Upper lobe of right lung (tissue), 1 donor: Measurements from ENCODE around the gene CD6. TPM values are rescaled to one million over a fixed set of nuclear protein-coding genes. Genes with fewer than 3 reads are reported as not detected.
"Not testable (repeated sequence)": the region's sequence is repeated elsewhere in the genome, so short reads cannot be mapped to it uniquely, and the experiment has no call there.

Experiments used
- ATAC-seq: fragments of 200-7000 bp; cut with Tn5 transposase; one replicate; pipeline ENCODE4 v1.9.1; 2020; ENCODE audit warnings: mild to moderate bottlenecking, moderate library complexity
- DNase-seq: peaks from one replicate; pipeline ENCODE4 v3.0.0-alpha.2; 2020
- H3K27ac ChIP-seq: fragments of 200-600 bp; one replicate; pipeline ENCODE4 v1.8.0; 2022
- H3K27me3 ChIP-seq: fragments of 200-600 bp; one replicate; pipeline ENCODE4 v1.8.0; 2022; ENCODE audit warnings: mild to moderate bottlenecking
- H3K36me3 ChIP-seq: fragments of 200-600 bp; one replicate; pipeline ENCODE4 v1.8.0; 2022
- H3K4me1 ChIP-seq: fragments of 200-600 bp; one replicate; pipeline ENCODE4 v1.8.0; 2022
- H3K4me3 ChIP-seq: fragments of 200-600 bp; one replicate; pipeline ENCODE4 v1.8.0; 2022; ENCODE audit warnings: mild to moderate bottlenecking
- H3K9me3 ChIP-seq: fragments of 200-600 bp; one replicate; pipeline ENCODE4 v1.8.0; 2022
- intact Hi-C: fragments of 100-400 bp; cut with DNase I; formaldehyde crosslinking; loops from one replicate; pipeline ENCODE4 v1.11.0; 2022
- total RNA-seq: library from RNA; stranded (reverse); fragmentation: NEBNext Ultra II Directional; extraction: Animal tissue kit (Norgen Biotek cat#: 25700); gene quantifications from one replicate; pipeline ENCODE4 v1.2.1, GENCODE V29; 2021
- TF ChIP-seq, protein P1 (sequence below): fragments of 200-600 bp; IDR thresholded peaks from one replicate; pipeline ENCODE4 v1.8.0; 2022; ENCODE audit warnings: antibody characterized with exemption
- donor health status: DM: no; HTN: yes; CAD: no; lungs with severe emphysema.

CD6 gene
- total RNA-seq, 1 donor from 2014 or later = 3.9 TPM

DNA sequence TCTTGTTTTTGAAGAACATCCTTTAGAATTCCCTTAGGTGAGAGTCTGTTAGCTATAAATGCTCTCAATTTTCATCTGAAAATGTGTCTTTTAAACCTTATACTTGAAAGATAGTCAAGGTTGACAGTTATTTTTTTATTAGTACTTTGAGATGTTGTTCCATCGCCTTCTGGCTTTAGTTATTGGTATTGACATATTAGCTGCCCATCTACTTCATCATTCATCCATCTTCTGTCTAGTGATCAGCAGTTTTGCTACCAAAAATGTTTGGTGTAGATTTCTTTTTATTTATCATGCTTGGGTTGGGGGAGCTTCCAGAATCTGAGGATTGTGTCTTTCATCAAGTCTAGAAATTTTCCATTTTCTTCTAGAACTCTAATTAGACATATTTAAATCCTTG is 3.3 kb upstream of the CD6 start:
- no peak for DNase-seq
- intact Hi-C loops = no loop called here
- TF ChIP-seq, protein P1, sequence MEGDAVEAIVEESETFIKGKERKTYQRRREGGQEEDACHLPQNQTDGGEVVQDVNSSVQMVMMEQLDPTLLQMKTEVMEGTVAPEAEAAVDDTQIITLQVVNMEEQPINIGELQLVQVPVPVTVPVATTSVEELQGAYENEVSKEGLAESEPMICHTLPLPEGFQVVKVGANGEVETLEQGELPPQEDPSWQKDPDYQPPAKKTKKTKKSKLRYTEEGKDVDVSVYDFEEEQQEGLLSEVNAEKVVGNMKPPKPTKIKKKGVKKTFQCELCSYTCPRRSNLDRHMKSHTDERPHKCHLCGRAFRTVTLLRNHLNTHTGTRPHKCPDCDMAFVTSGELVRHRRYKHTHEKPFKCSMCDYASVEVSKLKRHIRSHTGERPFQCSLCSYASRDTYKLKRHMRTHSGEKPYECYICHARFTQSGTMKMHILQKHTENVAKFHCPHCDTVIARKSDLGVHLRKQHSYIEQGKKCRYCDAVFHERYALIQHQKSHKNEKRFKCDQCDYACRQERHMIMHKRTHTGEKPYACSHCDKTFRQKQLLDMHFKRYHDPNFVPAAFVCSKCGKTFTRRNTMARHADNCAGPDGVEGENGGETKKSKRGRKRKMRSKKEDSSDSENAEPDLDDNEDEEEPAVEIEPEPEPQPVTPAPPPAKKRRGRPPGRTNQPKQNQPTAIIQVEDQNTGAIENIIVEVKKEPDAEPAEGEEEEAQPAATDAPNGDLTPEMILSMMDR = no peak
- H3K27me3 ChIP-seq = no peaks in the 10 kb centered on the region
- no peaks in the 10 kb centered on the region for H3K4me1 ChIP-seq
- ATAC-seq = no peak
- H3K4me3 ChIP-seq = no peak overlapping the region
- H3K9me3 ChIP-seq = no peaks in the 10 kb centered on the region
- H3K36me3 ChIP-seq = no peaks in the 10 kb centered on the region
- no peak overlapping the region for H3K27ac ChIP-seq

DNA sequence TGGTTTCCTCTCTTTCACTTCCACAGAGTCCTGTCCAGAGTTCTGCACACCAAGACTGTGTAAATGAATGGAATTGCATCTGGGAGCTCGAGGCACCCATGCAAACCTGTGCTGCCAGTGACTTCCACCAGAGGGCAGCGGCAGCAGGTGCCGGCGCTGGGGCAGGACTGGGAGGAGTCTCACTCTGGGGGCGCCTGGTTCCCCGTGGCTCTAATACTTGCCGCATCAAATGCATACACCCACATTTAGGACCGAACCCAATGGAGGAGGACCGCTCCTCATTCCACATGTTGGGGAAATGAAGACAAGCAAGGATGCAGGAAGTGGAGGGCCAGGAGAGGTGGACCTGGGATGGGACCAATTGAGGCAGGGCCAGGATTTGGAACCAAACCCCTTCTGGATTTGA is 1.1 kb upstream of the CD6 start:
- TF ChIP-seq, protein P1 = peak; percentile 87
- Histone ChIP-seq H3K4me1 (no peaks in the 10 kb centered on the region), H3K4me3 (no peak overlapping the region), H3K27ac (no peak overlapping the region), H3K27me3 (no peaks in the 10 kb centered on the region), H3K9me3 (no peaks in the 10 kb centered on the region), H3K36me3 (no peaks in the 10 kb centered on the region)
- ATAC-seq (peak; percentile 91), DNase-seq (peak; percentile 86)
- intact Hi-C loops = no loop called here

DNA sequence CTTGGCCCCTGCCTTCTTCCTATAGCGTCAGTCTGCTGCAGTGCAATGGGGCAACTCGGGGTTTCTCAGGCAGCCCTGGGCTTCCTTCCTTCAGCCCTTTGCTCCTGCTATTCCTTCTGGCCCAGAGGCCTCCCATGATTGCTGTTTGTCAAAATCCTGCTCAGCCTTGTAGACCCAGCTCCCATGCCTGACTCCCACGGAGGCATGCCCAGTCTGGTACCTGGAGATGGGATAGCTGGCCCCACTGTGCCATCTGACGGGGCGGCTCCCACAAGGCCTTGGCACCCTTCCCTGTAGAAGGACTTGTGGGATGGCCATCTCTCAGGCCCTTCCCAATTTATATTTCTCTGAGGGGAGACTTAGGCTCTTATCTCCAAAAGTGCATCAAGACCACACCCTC is 590 bp upstream of the CD6 start:
- H3K4me1 ChIP-seq = no peaks in the 10 kb centered on the region
- H3K9me3 ChIP-seq = no peaks in the 10 kb centered on the region
- H3K27ac ChIP-seq = no peak overlapping the region
- no peak for DNase-seq
- TF ChIP-seq, protein P1 = no peak
- no peaks in the 10 kb centered on the region for H3K36me3 ChIP-seq
- ATAC-seq = no peak
- intact Hi-C loops = no loop called here
- no peak overlapping the region for H3K4me3 ChIP-seq
- H3K27me3 ChIP-seq = no peaks in the 10 kb centered on the region

DNA sequence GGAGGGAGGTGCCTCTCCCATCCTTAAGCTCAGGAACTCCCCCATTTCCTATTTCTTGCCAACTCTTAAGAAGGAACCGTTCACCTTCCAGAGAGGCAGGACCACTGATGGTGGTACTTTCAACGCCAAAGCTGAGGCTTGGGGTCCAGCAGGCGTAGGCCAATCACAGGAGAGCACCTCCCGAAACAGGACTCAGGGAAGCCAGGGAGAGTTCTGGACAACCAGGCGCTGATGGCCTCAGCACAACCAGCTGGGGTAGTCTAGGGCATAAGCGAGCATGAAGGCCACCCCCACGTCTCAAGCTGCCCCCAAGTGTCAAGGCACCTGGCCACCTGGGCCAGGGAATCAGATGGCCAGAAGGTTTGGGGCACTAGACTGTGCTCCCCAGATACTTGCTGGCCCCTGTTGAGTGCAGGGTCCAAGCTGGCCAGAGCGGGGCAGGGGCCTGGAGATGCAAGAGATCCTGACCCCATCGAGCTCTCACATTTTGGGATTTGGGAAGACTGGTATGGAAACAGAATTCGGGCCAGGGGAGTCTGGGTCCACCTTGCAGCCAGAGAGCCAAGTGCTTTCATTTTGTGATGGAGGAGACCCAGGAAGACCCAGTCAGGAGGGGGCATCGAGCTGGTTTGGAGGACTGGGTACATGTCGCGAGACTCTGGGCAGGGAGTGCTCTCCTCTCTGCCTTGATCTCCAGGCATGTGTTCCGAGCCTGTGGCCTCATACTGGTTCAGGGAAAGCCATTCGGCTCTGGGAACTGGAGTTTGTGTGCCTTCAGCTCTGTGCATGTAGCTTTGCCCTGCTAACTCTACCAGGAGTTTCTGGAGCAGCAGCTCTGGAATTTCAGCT is 926 bp downstream of the CD6 start:
- H3K9me3 ChIP-seq = no peaks in the 10 kb centered on the region
- H3K4me1 ChIP-seq = no peaks in the 10 kb centered on the region
- H3K27ac ChIP-seq = no peak overlapping the region
- H3K4me3 ChIP-seq = peak overlapping the region; percentile 36
- no peaks in the 10 kb centered on the region for H3K36me3 ChIP-seq
- TF ChIP-seq, protein P1 = no peak
- DNase-seq = no peak
- intact Hi-C loops = no loop called here
- no peak for ATAC-seq
- H3K27me3 ChIP-seq = no peaks in the 10 kb centered on the region

DNA sequence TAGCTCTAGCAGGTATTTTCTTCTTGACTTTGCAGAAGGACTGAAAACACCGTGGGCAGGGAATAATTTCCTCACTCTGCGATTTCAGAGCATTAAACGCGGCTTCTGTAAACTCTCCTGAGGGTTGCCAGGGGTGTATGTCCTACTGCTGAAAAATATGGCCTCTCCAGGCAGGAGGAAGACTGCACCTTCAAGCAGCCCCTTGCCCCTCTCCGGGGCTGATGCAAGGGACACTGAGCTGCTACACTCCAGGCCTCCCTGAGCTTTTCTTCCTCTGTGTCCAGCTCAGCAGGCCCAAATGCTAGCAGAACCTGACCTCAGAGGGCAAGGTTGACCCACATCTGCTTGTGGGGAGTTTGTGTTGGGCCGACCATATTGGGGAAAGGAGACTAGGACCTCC is 2.2 kb downstream of the CD6 start:
- H3K27ac ChIP-seq = no peak overlapping the region
- intact Hi-C loops = no loop called here
- no peak for ATAC-seq
- H3K4me3 ChIP-seq = peak overlapping the region; percentile 36
- no peak for DNase-seq
- H3K36me3 ChIP-seq = no peaks in the 10 kb centered on the region
- peaks cover 6% of the 10 kb centered on the region for H3K4me1 ChIP-seq
- no peaks in the 10 kb centered on the region for H3K27me3 ChIP-seq
- TF ChIP-seq, protein P1 = no peak
- H3K9me3 ChIP-seq = no peaks in the 10 kb centered on the region

DNA sequence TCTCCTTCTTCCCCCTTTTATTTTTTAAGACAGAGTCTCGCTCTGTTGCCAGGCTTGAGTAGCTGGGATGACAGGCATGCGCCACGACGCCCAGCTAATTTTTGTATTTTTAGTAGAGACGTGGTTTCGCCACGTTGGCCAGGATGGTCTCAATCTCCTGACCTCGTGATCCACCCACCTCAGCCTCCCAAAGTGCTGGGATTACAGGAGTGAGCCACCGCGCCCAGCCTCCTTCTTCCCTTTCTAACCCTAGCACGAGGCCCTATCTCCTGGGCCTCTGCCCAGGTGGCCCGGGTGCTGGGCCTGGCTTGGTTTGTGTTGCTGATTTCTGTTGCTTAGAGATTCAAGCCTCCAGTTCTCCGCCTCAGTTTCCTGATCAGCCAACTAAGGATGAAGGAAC is 2.8 kb downstream of the CD6 start:
- H3K27me3 ChIP-seq, ATAC-seq, H3K4me1 ChIP-seq, H3K9me3 ChIP-seq, H3K36me3 ChIP-seq, H3K27ac ChIP-seq, DNase-seq, intact Hi-C loops: not testable (repeated sequence)
- peak overlapping the region; percentile 36 for H3K4me3 ChIP-seq
